HTR-8/SVneo (cell line): Measurements from ENCODE around the gene AKR1B1.

Source experiments
- DNase-seq: peaks from one replicate; pipeline ENCODE4 v3.0.0; 2011; ENCODE audit warnings: low spot score, mixed read lengths; ENCODE audit not compliant: insufficient read length
- FAIRE-seq: peaks from 2 replicates; lab custom pipeline; 2011; peaks lifted over from hg19 to GRCh38; lab: Jason Lieb, UNC

AKR1B1 gene

GRCh38 chr7:134428942-134429341, 30.0 kb downstream of the AKR1B1 start:
- DNase-seq (no peak), FAIRE-seq (no peak)

GRCh38 chr7:134427896-134428295, 31.0 kb downstream of the AKR1B1 start:
- DNase-seq (no peak), FAIRE-seq (no peak)

GRCh38 chr7:134425777-134426176, 33.1 kb downstream of the AKR1B1 start:
- no peak for FAIRE-seq
- DNase-seq = no peak

GRCh38 chr7:134422638-134423037, 36.3 kb downstream of the AKR1B1 start:
- DNase-seq (no peak), FAIRE-seq (no peak)

GRCh38 chr7:134422008-134422407, 36.9 kb downstream of the AKR1B1 start:
- FAIRE-seq = no peak

GRCh38 chr7:134420424-134421125, 38.3 kb downstream of the AKR1B1 start:
- FAIRE-seq = no peak
- peak; percentile 45 for DNase-seq

More at GRCh38 chr7:134422008-134422407, 36.9 kb downstream of the AKR1B1 start:
- no peak for DNase-seq

- FAIRE-seq (no peak), DNase-seq (no peak)
Observed at GRCh38 chr7:134419875-134420274, 39.0 kb downstream of the AKR1B1 start.

GRCh38 chr7:134419085-134419484, 39.8 kb downstream of the AKR1B1 start:
- DNase-seq = no peak
- no peak for FAIRE-seq

- no peak for FAIRE-seq
- DNase-seq = no peak
Observed at GRCh38 chr7:134415700-134416099, 43.2 kb downstream of the AKR1B1 start.

GRCh38 chr7:134414109-134414508, 44.8 kb downstream of the AKR1B1 start:
- FAIRE-seq (no peak), DNase-seq (no peak)

- no peak for DNase-seq
- FAIRE-seq = no peak
Observed at GRCh38 chr7:134407311-134407710, 51.6 kb downstream of the AKR1B1 start.

- FAIRE-seq = no peak
- no peak for DNase-seq
Observed at GRCh38 chr7:134406431-134406830, 52.5 kb downstream of the AKR1B1 start.

GRCh38 chr7:134405299-134405698, 53.6 kb downstream of the AKR1B1 start:
- FAIRE-seq = no peak
- no peak for DNase-seq

- FAIRE-seq (no peak), DNase-seq (no peak)
Observed at GRCh38 chr7:134403062-134403461, 55.8 kb downstream of the AKR1B1 start.

GRCh38 chr7:134400859-134401258, 58.0 kb downstream of the AKR1B1 start:
- no peak for FAIRE-seq
- no peak for DNase-seq

- DNase-seq = no peak
- FAIRE-seq = no peak
Observed at GRCh38 chr7:134396031-134396430, 62.9 kb downstream of the AKR1B1 start.

- FAIRE-seq (no peak), DNase-seq (no peak)
Observed at GRCh38 chr7:134395604-134396003, 63.3 kb downstream of the AKR1B1 start.

GRCh38 chr7:134394056-134394455, 64.8 kb downstream of the AKR1B1 start:
- no peak for DNase-seq
- no peak for FAIRE-seq
